H1 (cell line): ENCODE data around the gene SLC8A1. TPM values are rescaled to one million over a fixed set of nuclear protein-coding genes. Genes with fewer than 3 reads are reported as not detected.
A peak's percentile ranks its signal among the peaks of the same experiment; 100 is the strongest.

Experiments used
- CTCF ChIA-PET: fragments of 300-600 bp; sonication (Branson Sonifier 250); formaldehyde crosslinking; loops from one replicate; lab custom pipeline; 2021; ENCODE audit not compliant: partially characterized antibody; lab: Charles Lee
- POLR2A ChIA-PET: fragments of 300-600 bp; sonication (Branson Sonifier 250); formaldehyde crosslinking; loops from one replicate; lab custom pipeline; 2021; ENCODE audit warnings: inconsistent platforms; ENCODE audit not compliant: partially characterized antibody; lab: Charles Lee
- DNase-seq, 2 experiments: peaks; one replicate each; pipeline versions ENCODE4 v3.0.0 to v3.0.0-alpha.2; 2010 to 2022; ENCODE audit warnings: low spot score in 2 of 2, low read depth in 1 of 2, mixed read lengths in 1 of 2
- FAIRE-seq: peaks from 2 replicates; lab custom pipeline; 2011; peaks lifted over from hg19 to GRCh38; lab: Jason Lieb, UNC
- H2AFZ ChIP-seq: 2 replicates; pipeline ENCODE4 v1.8.1; 2012; ENCODE audit warnings: low read length, inconsistent platforms
- H2AK5ac ChIP-seq: 2 replicates; pipeline ENCODE4 v1.6.1; 2013; ENCODE audit warnings: low read depth, low read length
- H2BK120ac ChIP-seq: replicated peaks from 2 replicates; pipeline ENCODE3; 2013; ENCODE audit warnings: low read depth, low read length, inconsistent platforms
- H2BK12ac ChIP-seq: 2 replicates; pipeline ENCODE4 v1.6.1; 2013; ENCODE audit warnings: low read depth, low read length
- H2BK15ac ChIP-seq: 2 replicates; pipeline ENCODE4 v1.6.1; 2013; ENCODE audit warnings: low read length
- H2BK20ac ChIP-seq: 2 replicates; pipeline ENCODE4 v1.6.1; 2013; ENCODE audit warnings: low read length
- H2BK5ac ChIP-seq: 2 replicates; pipeline ENCODE4 v1.6.1; 2013; ENCODE audit warnings: low read depth, low read length
- H3K14ac ChIP-seq: 2 replicates; pipeline ENCODE4 v1.6.1; 2013; ENCODE audit warnings: inconsistent platforms; ENCODE audit not compliant: insufficient read length
- H3K18ac ChIP-seq: 2 replicates; pipeline ENCODE4 v1.6.1; 2013; ENCODE audit warnings: low read length; ENCODE audit errors: extremely low read depth
- H3K23ac ChIP-seq: 2 replicates; pipeline ENCODE4 v1.6.1; 2013; ENCODE audit warnings: inconsistent platforms; ENCODE audit not compliant: insufficient read length
- H3K23me2 ChIP-seq: 2 replicates; pipeline ENCODE4 v1.6.1; 2013; ENCODE audit warnings: low read depth, low read length
- H3K27ac ChIP-seq: 2 replicates; pipeline ENCODE4 v1.6.1; 2011; ENCODE audit warnings: low read depth, low read length, inconsistent platforms
- H3K27me3 ChIP-seq, 4 experiments: replicated peaks in 1 of 4; 1 replicate in 1 of 4; 2 replicates in 3 of 4; pipeline versions ENCODE4 v1.6.1 to v1.8.1; 2011 to 2013; ENCODE audit warnings: low read length in 3 of 4, mild to moderate bottlenecking in 3 of 4, inconsistent platforms in 2 of 4, mixed read lengths in 2 of 4, moderate library complexity in 1 of 4; ENCODE audit not compliant: control insufficient read depth in 3 of 4, insufficient read depth in 3 of 4; ENCODE audit errors: extremely low read depth in 1 of 4
- H3K36me3 ChIP-seq, 4 experiments: 2 replicates each; pipeline versions ENCODE4 v1.6.1 to v1.8.1; 2011 to 2013; ENCODE audit warnings: mild to moderate bottlenecking in 4 of 4, low read length in 3 of 4, moderate library complexity in 2 of 4, control low read depth in 1 of 4, inconsistent platforms in 1 of 4; ENCODE audit not compliant: insufficient read depth in 4 of 4, control insufficient read depth in 2 of 4
- H3K4ac ChIP-seq: replicated peaks from 2 replicates; pipeline ENCODE3; 2013; ENCODE audit warnings: low read length, low read depth, mixed read lengths, inconsistent platforms; ENCODE audit not compliant: insufficient read length
- H3K4me1 ChIP-seq, 4 experiments: replicated peaks in 1 of 4; 1 replicate in 1 of 4; 2 replicates in 3 of 4; pipeline versions ENCODE4 v1.6.1 to v1.8.1; 2011 to 2013; ENCODE audit warnings: low read length in 3 of 4, inconsistent platforms in 2 of 4, mixed read lengths in 1 of 4; ENCODE audit not compliant: insufficient read depth in 4 of 4, control insufficient read depth in 3 of 4
- H3K4me2 ChIP-seq, 2 experiments: 2 replicates each; pipeline versions ENCODE4 v1.6.1 to v1.8.1; 2011 to 2013; ENCODE audit warnings: low read depth in 2 of 2, low read length in 2 of 2, control low read depth in 1 of 2, inconsistent platforms in 1 of 2, mild to moderate bottlenecking in 1 of 2; ENCODE audit not compliant: insufficient read depth in 1 of 2
- H3K4me3 ChIP-seq, 4 experiments: fragments of 200-600, 300-600 bp in 1 of 4; sonication (generic), shearing (Covaris generic), sonication (Bioruptor Twin) in 1 of 4; 2 replicates each; pipeline versions ENCODE4 v1.5.1 to v1.8.1; 2011 to 2016; ENCODE audit warnings: low read length in 4 of 4, low read depth in 3 of 4, control low read depth in 2 of 4, inconsistent platforms in 2 of 4, mild to moderate bottlenecking in 2 of 4, mixed read lengths in 1 of 4, moderate library complexity in 1 of 4; ENCODE audit not compliant: insufficient read depth in 2 of 4; ENCODE audit errors: extremely low read depth in 1 of 4
- H3K56ac ChIP-seq: replicated peaks from 2 replicates; pipeline ENCODE3; 2013; ENCODE audit warnings: low read depth, mild to moderate bottlenecking, mixed read lengths, low read length, inconsistent platforms; ENCODE audit not compliant: insufficient read length
- H3K79me1 ChIP-seq: 2 replicates; pipeline ENCODE4 v1.6.1; 2013; ENCODE audit warnings: low read depth, low read length, control low read depth
- H3K79me2 ChIP-seq, 2 experiments: 2 replicates each; pipeline versions ENCODE4 v1.6.1 to v1.8.1; 2012 to 2013; ENCODE audit warnings: low read length in 2 of 2, mild to moderate bottlenecking in 2 of 2, inconsistent platforms in 1 of 2; ENCODE audit not compliant: insufficient read depth in 2 of 2, control insufficient read depth in 1 of 2
- H3K9ac ChIP-seq, 4 experiments: replicated peaks in 1 of 4; 1 replicate in 1 of 4; 2 replicates in 3 of 4; pipeline versions ENCODE4 v1.6.1 to v1.8.1; 2011 to 2013; ENCODE audit warnings: low read depth in 3 of 4, low read length in 3 of 4, control low read depth in 2 of 4, mild to moderate bottlenecking in 2 of 4, moderate library complexity in 2 of 4, inconsistent platforms in 1 of 4; ENCODE audit errors: extremely low read depth in 1 of 4
- H3K9me3 ChIP-seq, 2 experiments: 2 replicates each; pipeline versions ENCODE4 v1.6.1 to v1.8.1; 2012 to 2013; ENCODE audit warnings: mild to moderate bottlenecking in 2 of 2, moderate library complexity in 2 of 2, control low read depth in 1 of 2, inconsistent platforms in 1 of 2, low read depth in 1 of 2, low read length in 1 of 2, mixed read lengths in 1 of 2; ENCODE audit not compliant: insufficient read depth in 2 of 2
- H4K20me1 ChIP-seq, 2 experiments: replicated peaks in 1 of 2; 2 replicates each; pipeline versions ENCODE3 to v1.8.1; 2011 to 2013; ENCODE audit warnings: inconsistent platforms in 2 of 2, low read length in 2 of 2, mild to moderate bottlenecking in 1 of 2; ENCODE audit not compliant: insufficient read depth in 2 of 2, control insufficient read depth in 1 of 2
- H4K5ac ChIP-seq: 2 replicates; pipeline ENCODE4 v1.6.1; 2013; ENCODE audit warnings: low read length, low read depth, mixed read lengths, inconsistent platforms; ENCODE audit not compliant: insufficient read length
- H4K8ac ChIP-seq: 2 replicates; pipeline ENCODE4 v1.8.0; 2013; ENCODE audit warnings: mild to moderate bottlenecking, moderate library complexity, low read length, inconsistent platforms; ENCODE audit not compliant: insufficient read depth; ENCODE audit errors: extremely low read depth
- H4K91ac ChIP-seq: replicated peaks from 2 replicates; pipeline ENCODE3; 2013; ENCODE audit warnings: low read length, mixed read lengths, inconsistent platforms; ENCODE audit not compliant: insufficient read length
- polyA plus RNA-seq, 7 experiments: library from polyadenylated mRNA; depleted of rRNA in 3 of 7; stranded (reverse) in 5 of 7; unstranded in 2 of 7; fragments of >200 nt in 5 of 7; fragments of 200-250 nt in 2 of 7; gene quantifications; 1 replicate in 5 of 7; 2 replicates in 1 of 7; 4 replicates in 1 of 7; pipeline versions ENCODE4 v1.2.1 to v1.2.3, GENCODE V29; 2011 to 2013; ENCODE audit warnings: missing spikeins in 2 of 7, mixed read lengths in 2 of 7
- total RNA-seq: library from RNA; stranded (reverse); fragmentation: NEBNext Ultra II Directional; extraction: Animal tissue kit (Norgen Biotek cat#: 25700); gene quantifications from 2 replicates; pipeline ENCODE4 v1.2.1, GENCODE V29; 2021

SLC8A1 gene
- total and polyA plus RNA-seq, 2 of the 8 experiments (the other 6 are each of a cell fraction or from before 2014, with no cell fraction given): 0.68 to 3.6 TPM

- ChIA-PET POLR2A (interaction anchor here (0.6 kb wide), 2 partner anchors 9 to 14 kb away, joined by 3 read pairs; no protein-coding TSS in a partner anchor), CTCF (interaction anchor here (0.6 to 0.9 kb wide), 2 partner anchors 9 to 27 kb away, joined by 3 read pairs; no protein-coding TSS in a partner anchor)
- peak overlapping the region; percentile 28 to 68 for H3K4me2 ChIP-seq
- H3K4ac ChIP-seq: no peak overlapping the region
- no peak overlapping the region for H3K14ac ChIP-seq
- no peaks in the 10 kb centered on the region for H3K79me1 ChIP-seq
- no peak overlapping the region for H2BK15ac ChIP-seq
- H3K27me3 ChIP-seq: no peaks in the 10 kb centered on the region
- no peaks in the 10 kb centered on the region for H3K79me2 ChIP-seq
- no peaks in the 10 kb centered on the region for H3K36me3 ChIP-seq
- H3K4me3 ChIP-seq: peak overlapping the region in 1 of 4 experiments; percentile 37; a peak in 2 of 8 replicates
- H3K27ac ChIP-seq: no peak overlapping the region
- no peak overlapping the region for H2BK12ac ChIP-seq
- FAIRE-seq (no peak), DNase-seq (no peak)
- H2AFZ ChIP-seq: no peak overlapping the region
- H3K23ac ChIP-seq: no peak overlapping the region
- H3K18ac ChIP-seq: peak overlapping the region; percentile 39; the same call in 1 of the 2 replicates
- H2BK5ac ChIP-seq: peak overlapping the region; percentile 72; the same call in 1 of the 2 replicates
- H3K4me1 ChIP-seq: peaks cover 2 to 16% (median 11%) of the 10 kb centered on the region in 4 experiments; a peak in 6 of 7 replicates
- H3K23me2 ChIP-seq: no peaks in the 10 kb centered on the region; the same call in 1 of the 2 replicates
- H2AK5ac ChIP-seq: no peak overlapping the region
- H4K5ac ChIP-seq: no peak overlapping the region
- H4K8ac ChIP-seq: no peak overlapping the region
- no peaks in the 10 kb centered on the region for H3K9me3 ChIP-seq
- no peak overlapping the region for H4K91ac ChIP-seq
- no peak overlapping the region for H3K9ac ChIP-seq
- no peak overlapping the region for H2BK20ac ChIP-seq
- no peak overlapping the region for H2BK120ac ChIP-seq
- H4K20me1 ChIP-seq: no peaks in the 10 kb centered on the region
- H3K56ac ChIP-seq: no peak overlapping the region
These were observed 307.9 kb downstream of the SLC8A1 start for GRCh38 chr2:40144022-40144421.
